WI38 (cell line): ENCODE data around the gene NUDCD3.

ENCODE experiments used
- H3K4me3 ChIP-seq: 2 replicates; pipeline ENCODE4 v1.5.1; 2011; ENCODE audit warnings: low read depth, mild to moderate bottlenecking, control low read depth, low read length
- CTCF ChIP-seq: IDR thresholded peaks from 2 replicates; pipeline ENCODE4 v1.5.1; 2012; ENCODE audit warnings: low read depth, mild to moderate bottlenecking, control low read depth, low read length

Gene NUDCD3

GRCh38 chr7:44469461-44470134 lies 20.9 kb downstream of the NUDCD3 start:
- TF ChIP-seq CTCF: no peak
- H3K4me3 ChIP-seq: no peak overlapping the region

- H3K4me3 ChIP-seq: no peak overlapping the region
- no peak for TF ChIP-seq CTCF
These were observed 23.3 kb downstream of the NUDCD3 start for GRCh38 chr7:44467217-44467548.

- H3K4me3 ChIP-seq: no peak overlapping the region
- no peak for TF ChIP-seq CTCF
These were observed 23.9 kb downstream of the NUDCD3 start for GRCh38 chr7:44466300-44467216.

- no peak overlapping the region for H3K4me3 ChIP-seq
- TF ChIP-seq CTCF: no peak
These were observed 25.0 kb downstream of the NUDCD3 start for GRCh38 chr7:44465490-44465889.

GRCh38 chr7:44463169-44463808 lies 27.2 kb downstream of the NUDCD3 start:
- no peak for TF ChIP-seq CTCF
- H3K4me3 ChIP-seq: no peak overlapping the region

- H3K4me3 ChIP-seq: no peak overlapping the region
These were observed 29.1 kb downstream of the NUDCD3 start for GRCh38 chr7:44461387-44461786.

More at GRCh38 chr7:44461387-44461786, 29.1 kb downstream of the NUDCD3 start:
- no peak for TF ChIP-seq CTCF
